Measurements from ENCODE around the gene BBX. TPM values are rescaled to one million over a fixed set of nuclear protein-coding genes. Genes with fewer than 3 reads are reported as not detected.

BBX gene
- total RNA-seq, 4 donors from 2014 or later = 24.2 to 68.7 (median 38.0) TPM

GRCh38 chr3:107660306-107660976, 137.7 kb downstream of the BBX start:
- DNase-seq (ENCODE audit: low spot score in 2 of 2) = no peak
- Histone ChIP-seq H3K27ac (no peak overlapping the region), H3K9me3 (no peaks in the 10 kb centered on the region), H3K27me3 (no peaks in the 10 kb centered on the region), H3K4me1 (peaks cover 16% of the 10 kb centered on the region), H3K4me3 (no peak overlapping the region), H3K36me3 (no peaks in the 10 kb centered on the region)
- WGBS = 67% methylated on average over 3 of the region's 3 CpGs
- peak; percentile 24 to 32 for TF ChIP-seq CTCF (IDR thresholded peaks at IDR 0.05)
- no peak for TF ChIP-seq EP300 (IDR thresholded peaks at IDR 0.05)
- TF ChIP-seq POLR2AphosphoS5 (IDR thresholded peaks at IDR 0.05) = no peak

GRCh38 chr3:107661447-107662123, 138.8 kb downstream of the BBX start:
- 64% methylated on average over 3 of the region's 3 CpGs for WGBS
- Histone ChIP-seq H3K4me3 (peak overlapping the region; percentile 21), H3K9me3 (no peaks in the 10 kb centered on the region), H3K27me3 (no peaks in the 10 kb centered on the region), H3K27ac (peak overlapping the region; percentile 33), H3K4me1 (peaks cover 16% of the 10 kb centered on the region), H3K36me3 (no peaks in the 10 kb centered on the region)
- no peak for DNase-seq (ENCODE audit: low spot score in 2 of 2)
- no peak for TF ChIP-seq EP300 (IDR thresholded peaks at IDR 0.05)
- TF ChIP-seq POLR2A (IDR thresholded peaks at IDR 0.05) = no peak
- no peak for TF ChIP-seq POLR2AphosphoS5 (IDR thresholded peaks at IDR 0.05)
- TF ChIP-seq CTCF (IDR thresholded peaks at IDR 0.05) = no peak

DNA sequence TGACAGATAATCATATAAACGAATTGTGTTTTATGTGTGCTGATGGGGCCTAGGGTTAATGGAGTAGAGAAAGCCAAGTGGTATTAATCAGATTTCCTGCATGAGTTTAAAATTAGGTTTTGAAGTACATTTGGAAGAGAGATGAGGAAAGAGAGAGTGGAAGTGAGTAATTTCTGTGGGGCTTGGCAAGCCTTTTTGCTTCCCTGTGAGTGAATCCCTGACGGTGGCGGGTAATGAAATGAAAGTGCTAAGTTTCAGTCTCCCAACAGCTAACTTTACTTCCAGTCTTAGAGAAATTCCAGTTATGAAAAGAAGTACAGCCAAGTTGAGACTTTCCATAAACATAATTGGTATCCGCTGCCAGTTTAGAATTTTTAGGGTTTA, 139.4 kb downstream of the BBX start:
- Histone ChIP-seq H3K4me1 (peaks cover 16% of the 10 kb centered on the region), H3K9me3 (no peaks in the 10 kb centered on the region), H3K4me3 (peak overlapping the region; percentile 21), H3K36me3 (no peaks in the 10 kb centered on the region), H3K27me3 (no peaks in the 10 kb centered on the region), H3K27ac (peak overlapping the region; percentile 33)
- no peak for TF ChIP-seq EP300 (IDR thresholded peaks at IDR 0.05)
- TF ChIP-seq CTCF (IDR thresholded peaks at IDR 0.05) = no peak
- TF ChIP-seq POLR2A (IDR thresholded peaks at IDR 0.05) = no peak
- TF ChIP-seq POLR2AphosphoS5 (IDR thresholded peaks at IDR 0.05) = no peak
- no peak for DNase-seq (ENCODE audit: low spot score in 2 of 2)
- 52% methylated on average over 4 of the region's 4 CpGs for WGBS

DNA sequence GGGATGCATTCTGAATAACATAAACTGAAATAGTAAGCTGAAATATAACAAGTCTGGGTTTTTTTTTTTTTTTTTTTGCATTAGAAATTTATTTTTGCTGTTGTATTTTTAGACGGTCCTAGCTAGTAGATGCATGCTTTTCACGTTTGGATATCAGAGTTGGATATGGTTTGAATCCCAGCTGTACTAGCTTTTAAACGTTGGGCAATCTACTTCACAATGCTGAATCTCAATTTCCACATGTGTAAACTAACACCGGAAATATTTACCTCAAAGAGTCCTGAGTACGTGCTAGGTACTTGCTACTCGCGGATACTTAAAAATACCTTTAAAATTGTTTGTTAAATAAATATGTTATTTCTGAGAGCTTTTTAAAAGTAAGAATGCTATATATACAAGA, 139.8 kb downstream of the BBX start:
- TF ChIP-seq CTCF (IDR thresholded peaks at IDR 0.05) (no peak), POLR2AphosphoS5 (IDR thresholded peaks at IDR 0.05) (no peak), POLR2A (IDR thresholded peaks at IDR 0.05) (no peak), EP300 (IDR thresholded peaks at IDR 0.05) (no peak)
- H3K9me3 ChIP-seq = no peaks in the 10 kb centered on the region
- no peaks in the 10 kb centered on the region for H3K27me3 ChIP-seq
- WGBS = 66% methylated on average over 7 of the region's 7 CpGs
- peaks cover 16% of the 10 kb centered on the region for H3K4me1 ChIP-seq
- peak overlapping the region; percentile 33 for H3K27ac ChIP-seq
- no peak for DNase-seq (ENCODE audit: low spot score in 2 of 2)
- H3K4me3 ChIP-seq = peak overlapping the region; percentile 21
- no peaks in the 10 kb centered on the region for H3K36me3 ChIP-seq

GRCh38 chr3:107663266-107663665, 140.5 kb downstream of the BBX start:
- 19% methylated on average over 2 of the region's 2 CpGs for WGBS
- Histone ChIP-seq H3K36me3 (no peaks in the 10 kb centered on the region), H3K27ac (no peak overlapping the region), H3K27me3 (no peaks in the 10 kb centered on the region), H3K4me3 (no peak overlapping the region), H3K9me3 (no peaks in the 10 kb centered on the region), H3K4me1 (peaks cover 13% of the 10 kb centered on the region)
- DNase-seq (ENCODE audit: low spot score in 2 of 2) = no peak
- TF ChIP-seq POLR2AphosphoS5 (IDR thresholded peaks at IDR 0.05) (no peak), EP300 (IDR thresholded peaks at IDR 0.05) (no peak), POLR2A (IDR thresholded peaks at IDR 0.05) (no peak)
